NCI-H1930 (cell line): ENCODE measurements around the gene GYS2.

Source experiments
- DNase-seq, 2 experiments: peaks; one replicate each; lab custom pipeline; 2025; lab: John Stamatoyannopoulos, UW

GYS2 gene

GRCh38 chr12:21502872-21503271 lies 101.8 kb downstream of the GYS2 start:
- DNase-seq, result no peak

DNA sequence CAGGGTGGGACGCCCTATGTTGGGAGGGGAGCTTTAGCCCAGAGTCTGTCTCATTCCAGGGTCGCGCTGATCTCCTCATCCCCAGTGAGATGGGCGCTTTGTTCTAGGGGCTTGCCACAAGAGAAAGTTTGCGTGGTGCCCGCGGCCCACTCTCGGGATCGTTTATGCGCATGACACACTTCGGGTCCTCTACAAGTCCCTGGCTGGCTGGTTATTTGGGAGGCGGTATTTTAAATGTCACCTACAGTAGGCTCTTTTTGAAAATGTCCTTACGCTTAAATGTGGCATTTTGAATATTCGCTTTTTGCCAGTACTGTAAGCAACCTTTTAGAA lies 102.5 kb downstream of the GYS2 start:
- no peak for DNase-seq

GRCh38 chr12:21501258-21502163 lies 103.1 kb downstream of the GYS2 start, which contains the start of the genes GOLT1B and RECQL:
Gene GOLT1B (plus strand): TSS chr12:21501789. CDS start chr12:21501924, 135 bp downstream.
Gene RECQL (minus strand): TSS chr12:21501635. CDS start chr12:21499570, 2,065 bp downstream.
- DNase-seq, result peak; percentile 98

GRCh38 chr12:21500786-21501257 lies 103.8 kb downstream of the GYS2 start:
- DNase-seq, result no peak

DNA sequence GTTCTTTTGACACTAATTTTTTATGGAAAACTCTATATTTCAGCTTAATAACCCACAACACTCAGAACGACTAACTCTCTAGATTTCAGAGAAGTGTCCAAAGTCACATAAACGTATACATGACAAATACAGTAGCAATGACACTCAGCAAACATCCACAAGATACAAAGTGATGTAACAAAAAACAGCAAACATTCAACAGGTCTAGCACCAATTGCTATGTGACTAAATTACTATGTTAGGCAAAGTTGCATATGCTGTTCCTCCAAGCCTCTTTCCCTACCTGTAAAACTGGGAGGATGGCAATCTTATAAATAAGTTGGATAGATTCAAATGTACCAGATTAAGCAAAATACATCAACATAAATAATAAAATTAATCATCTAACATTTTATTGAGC lies 104.9 kb downstream of the GYS2 start:
- no peak for DNase-seq
